ENCODE data around the gene ZNF217.
"Not testable (repeated sequence)": the region's sequence is repeated elsewhere in the genome, so short reads cannot be mapped to it uniquely, and the experiment has no call there.

- not testable (repeated sequence) for TF ChIP-seq CTCF (IDR thresholded peaks at IDR 0.05); REST (IDR thresholded peaks at IDR 0.05; ENCODE audit: insufficient read depth in 1 of 2, low read depth in 2 of 2, low read length in 1 of 2); POLR2AphosphoS5 (IDR thresholded peaks at IDR 0.05; ENCODE audit: low read depth, low read length)
Observed at GRCh38 chr20:53624927-53625250, 31.2 kb upstream of the ZNF217 start.
